Measurements from ENCODE around the gene SYNM. TPM values are rescaled to one million over a fixed set of nuclear protein-coding genes. Genes with fewer than 3 reads are reported as not detected.

The SYNM gene
- total RNA-seq, 1 experiment from 2014 or later = 1.9 TPM

GRCh38 chr15:99126131-99126588, 21.3 kb downstream of the SYNM start:
- no peak overlapping the region; a peak in 1 of 7 replicates for H3K27ac Mint-ChIP-seq

More at GRCh38 chr15:99126131-99126588, 21.3 kb downstream of the SYNM start:
- no peak overlapping the region for H3K9ac ChIP-seq (ENCODE audit: extremely low read depth, insufficient read length, low read length)
- no peak overlapping the region for H3K27ac ChIP-seq (ENCODE audit: insufficient read length, low read depth, low read length)
- H2AK5ac ChIP-seq (ENCODE audit: insufficient read length, low read length) = no peak overlapping the region
- H3K18ac ChIP-seq (ENCODE audit: insufficient read length, low read depth, low read length) = no peak overlapping the region
- H4K20me1 ChIP-seq (ENCODE audit: control insufficient read depth, insufficient read depth, insufficient read length) = no peaks in the 10 kb centered on the region
- H3K27me3 Mint-ChIP-seq (ENCODE audit: low read depth) = no peaks in the 10 kb centered on the region; the same call in 1 of the 2 replicates
- no peaks in the 10 kb centered on the region for H3K79me1 ChIP-seq (ENCODE audit: insufficient read depth, low read depth, low read length, poor library complexity, severe bottlenecking)
- DNase-seq = no peak
- no peaks in the 10 kb centered on the region for H3K9me3 Mint-ChIP-seq
- H3K4me1 ChIP-seq (ENCODE audit: insufficient read depth, low read length) = no peaks in the 10 kb centered on the region; the same call in 1 of the 2 replicates
- H2BK15ac ChIP-seq (ENCODE audit: low read depth, low read length) = no peak overlapping the region
- WGBS (ENCODE audit: extremely low coverage, insufficient read length, low lambda C conversion rate) = no CpG with 5 or more reads among the region's 7 CpGs
- H3K23me2 ChIP-seq (ENCODE audit: insufficient read length, low read depth, low read length, poor library complexity, severe bottlenecking) = no peaks in the 10 kb centered on the region
- no peak overlapping the region for H4K8ac ChIP-seq (replicated peaks; ENCODE audit: insufficient read length, low read depth, low read length)
- H3K4me3 Mint-ChIP-seq = no peak overlapping the region
- H2BK12ac ChIP-seq (ENCODE audit: insufficient read length, low read depth, low read length) = no peak overlapping the region
- H2BK120ac ChIP-seq (ENCODE audit: low read depth, low read length, poor library complexity, severe bottlenecking) = no peak overlapping the region
- no peak overlapping the region for H3K56ac ChIP-seq (ENCODE audit: insufficient read length, low read depth, low read length)
- H3K79me2 ChIP-seq (ENCODE audit: insufficient read depth, low read length) = no peaks in the 10 kb centered on the region
- no peaks in the 10 kb centered on the region for H3K27me3 ChIP-seq (ENCODE audit: insufficient read depth, low read length)
- H3K4me2 ChIP-seq (ENCODE audit: insufficient read depth, insufficient read length, low read length) = no peak overlapping the region
- H3K36me3 Mint-ChIP-seq (ENCODE audit: insufficient read depth in 1 of 3, low read depth in 3 of 3) = peaks cover 0 to 10% (median 4%) of the 10 kb centered on the region in 3 experiments; a peak in 5 of 7 replicates
- H2BK5ac ChIP-seq (ENCODE audit: insufficient read length, low read length) = no peak overlapping the region
- H2BK20ac ChIP-seq (ENCODE audit: low read depth, low read length, poor library complexity, severe bottlenecking) = no peak overlapping the region
- H2AFZ ChIP-seq (ENCODE audit: low read length) = no peak overlapping the region
- H3K4me1 Mint-ChIP-seq = peaks cover 13 to 19% of the 10 kb centered on the region in 2 experiments
- H4K5ac ChIP-seq (ENCODE audit: insufficient read length, low read depth, low read length) = no peak overlapping the region
- H3K14ac ChIP-seq (ENCODE audit: insufficient read depth, low read length) = no peak overlapping the region
- H3K23ac ChIP-seq (ENCODE audit: insufficient read length, low read depth, low read length) = no peak overlapping the region
- no peaks in the 10 kb centered on the region for H3K9me3 ChIP-seq (ENCODE audit: control insufficient read depth, low read depth, low read length)
- no peak overlapping the region for H4K91ac ChIP-seq (ENCODE audit: insufficient read length, low read depth, low read length)
- no peak overlapping the region for H3K4ac ChIP-seq (ENCODE audit: low read depth, low read length)
- TF ChIP-seq CTCF (conservative IDR thresholded peaks at IDR 0.05) = no peak
- no peak overlapping the region for H3T11ph ChIP-seq (ENCODE audit: low read length)

Data from H9 (cell line).